Measurements from ENCODE around the gene C9orf50. TPM values are rescaled to one million over a fixed set of nuclear protein-coding genes. Genes with fewer than 3 reads are reported as not detected.

C9orf50 gene
- total and polyA plus RNA-seq, 11 donors: not detected

- ATAC-seq (no peak), DNase-seq (no peak)
- no peak for TF ChIP-seq CTCF (IDR thresholded peaks at IDR 0.05)
- no peak for TF ChIP-seq POLR2A (IDR thresholded peaks at IDR 0.05)
- H3K27ac ChIP-seq: no peak overlapping the region
- intact Hi-C loops (cut with DNase I): no loop called here
- no peaks in the 10 kb centered on the region for H3K36me3 ChIP-seq
- H3K9me3 ChIP-seq: no peaks in the 10 kb centered on the region
- H3K4me1 ChIP-seq: peaks cover 0 to 16% (median 0%) of the 10 kb centered on the region in 12 donors
- 96 to 100% (median 97%) methylated on average over 1 of the region's 1 CpG for WGBS, 4 donors
- H3K4me3 ChIP-seq: no peak overlapping the region
- no peaks in the 10 kb centered on the region for H3K27me3 ChIP-seq
Measured at GRCh38 chr9:129585352-129585751, 35.5 kb downstream of the C9orf50 start.

GRCh38 chr9:129584136-129584535 is 36.8 kb downstream of the C9orf50 start:
- peak; percentile 76 to 90 (median 82) for ATAC-seq
- WGBS, 4 donors: 78 to 91% (median 85%) methylated on average over 1 of the region's 1 CpG

GRCh38 chr9:129583308-129584038 is 37.4 kb downstream of the C9orf50 start:
- H3K27ac ChIP-seq: no peak overlapping the region
- no peak for ATAC-seq
- WGBS, 4 donors: 72 to 84% (median 77%) methylated on average over 10 of the region's 10 CpGs
- no peak overlapping the region for H3K4me3 ChIP-seq
- no peak for DNase-seq
- peaks cover 0 to 16% (median 0%) of the 10 kb centered on the region in 12 donors for H3K4me1 ChIP-seq
- no peaks in the 10 kb centered on the region for H3K9me3 ChIP-seq
- H3K27me3 ChIP-seq: no peaks in the 10 kb centered on the region
- no peaks in the 10 kb centered on the region for H3K36me3 ChIP-seq
- intact Hi-C loops (cut with DNase I): no loop called here
- no peak for TF ChIP-seq POLR2A (IDR thresholded peaks at IDR 0.05)

More at GRCh38 chr9:129584136-129584535, 36.8 kb downstream of the C9orf50 start:
- Histone ChIP-seq H3K36me3 (no peaks in the 10 kb centered on the region), H3K4me3 (no peak overlapping the region), H3K4me1 (peaks cover 0 to 16% (median 0%) of the 10 kb centered on the region in 12 donors), H3K27ac (peak overlapping the region in 3 of 12 donors; percentile 13 to 56 (median 14)), H3K27me3 (no peaks in the 10 kb centered on the region), H3K9me3 (no peaks in the 10 kb centered on the region)
- no peak for TF ChIP-seq CTCF (IDR thresholded peaks at IDR 0.05)
- no peak for TF ChIP-seq POLR2A (IDR thresholded peaks at IDR 0.05)
- intact Hi-C loops (cut with DNase I): no loop called here
- peak in 4 of 5 donors; percentile 72 to 79 (median 76) for DNase-seq

GRCh38 chr9:129582855-129583254 is 38.0 kb downstream of the C9orf50 start:
- WGBS, 4 donors: 89 to 96% (median 89%) methylated on average over 3 of the region's 3 CpGs
- Histone ChIP-seq H3K27ac (no peak overlapping the region), H3K27me3 (no peaks in the 10 kb centered on the region), H3K9me3 (no peaks in the 10 kb centered on the region), H3K36me3 (no peaks in the 10 kb centered on the region), H3K4me1 (peaks cover 0 to 16% (median 0%) of the 10 kb centered on the region in 12 donors), H3K4me3 (no peak overlapping the region)
- intact Hi-C loops (cut with DNase I): no loop called here
- TF ChIP-seq POLR2A (IDR thresholded peaks at IDR 0.05) (no peak), CTCF (IDR thresholded peaks at IDR 0.05) (no peak)
- ATAC-seq (no peak), DNase-seq (no peak)

All from heart left ventricle (tissue), 16 donors.